K562 (cell line): Measurements from ENCODE around the gene DHX32. TPM values are rescaled to one million over a fixed set of nuclear protein-coding genes. Genes with fewer than 3 reads are reported as not detected.

Source experiments
- ATAC-seq: fragments of 200-7000 bp; cut with Tn5 transposase; 3 replicates; pipeline ENCODE4 v1.9.1; 2020; ENCODE audit warnings: moderate library complexity
- BruUV-seq: library from RNA; stranded (reverse); fragments of 400-500 nt; replicated peaks from 2 replicates; lab custom pipeline; 2021; lab: Mats Ljungman, UMichigan
- CTCF ChIA-PET: fragments of 300-600 bp; formaldehyde crosslinking; extraction: SDS; loops from one replicate; lab custom pipeline; 2021; ENCODE audit warnings: low intra/inter-chr PET ratio; lab: Yijun Ruan, JAX
- POLR2A ChIA-PET: fragments of 300-600, 350-650 bp; sonication (Branson Sonifier 250); formaldehyde crosslinking; extraction: SDS; loops from one replicate; lab custom pipeline; 2021; ENCODE audit warnings: antibody characterized with exemption, inconsistent platforms; lab: Yijun Ruan, JAX
- DNase-seq, 4 experiments: peaks; one replicate each; pipeline versions ENCODE4 v3.0.0 to v3.0.0-alpha.2; 2011 to 2018; ENCODE audit warnings: low spot score in 3 of 4, mixed read lengths in 3 of 4; ENCODE audit errors: extremely low read depth in 1 of 4
- FAIRE-seq: peaks from 2 replicates; lab custom pipeline; 2011; peaks lifted over from hg19 to GRCh38; lab: Jason Lieb, UNC
- H2AFZ ChIP-seq: 2 replicates; pipeline ENCODE4 v1.6.0; 2011; ENCODE audit warnings: low read depth, low read length, control low read depth, inconsistent platforms
- H3K27ac ChIP-seq: fragments of 200-600 bp; 3 replicates; pipeline ENCODE4 v1.8.0; 2011; ENCODE audit warnings: low read depth, mild to moderate bottlenecking, control low read depth, inconsistent platforms, low read length, moderate library complexity, mixed read lengths; ENCODE audit errors: extremely low read depth
- H3K27me3 ChIP-seq, 2 experiments: fragments of 300-600 bp in 1 of 2; 2 replicates in 1 of 2; 3 replicates in 1 of 2; pipeline versions ENCODE4 v1.6.0 to v1.8.0; 2011; ENCODE audit warnings: inconsistent platforms in 2 of 2, low read length in 2 of 2, mild to moderate bottlenecking in 1 of 2, mixed read lengths in 1 of 2, moderate library complexity in 1 of 2; ENCODE audit not compliant: control insufficient read depth in 2 of 2, insufficient read depth in 2 of 2
- H3K36me3 ChIP-seq: fragments of 300-600 bp; 3 replicates; pipeline ENCODE4 v1.8.0; 2011; ENCODE audit warnings: mild to moderate bottlenecking, low read length, inconsistent platforms; ENCODE audit not compliant: control insufficient read depth, insufficient read depth
- H3K4me1 ChIP-seq, 2 experiments: fragments of 200-600 bp in 1 of 2; replicated peaks in 1 of 2; 2 replicates in 1 of 2; 3 replicates in 1 of 2; pipeline versions ENCODE4 v1.5.1 to v1.8.0; 2011; ENCODE audit warnings: inconsistent platforms in 2 of 2, low read length in 2 of 2, mild to moderate bottlenecking in 1 of 2, mixed read lengths in 1 of 2, moderate library complexity in 1 of 2; ENCODE audit not compliant: control insufficient read depth in 2 of 2, insufficient read depth in 2 of 2
- H3K4me2 ChIP-seq: 2 replicates; pipeline ENCODE4 v1.6.1; 2011; ENCODE audit warnings: low read length, control low read depth, inconsistent platforms, mixed read lengths; ENCODE audit not compliant: insufficient read depth
- H3K4me3 ChIP-seq: fragments of 200-600 bp; sonication (generic), shearing (Covaris generic); 2 replicates; pipeline ENCODE4 v1.5.1; 2016; ENCODE audit warnings: control low read depth, inconsistent platforms
- H3K79me2 ChIP-seq: fragments of 200-600 bp; 3 replicates; pipeline ENCODE4 v1.8.0; 2011; ENCODE audit warnings: low read length, inconsistent platforms; ENCODE audit not compliant: control insufficient read depth, insufficient read depth
- H3K9ac ChIP-seq, 2 experiments: 2 replicates each; pipeline versions ENCODE4 v1.6.0 to v1.6.1; 2011; ENCODE audit warnings: low read depth in 2 of 2, low read length in 2 of 2, control low read depth in 1 of 2, inconsistent platforms in 1 of 2, mild to moderate bottlenecking in 1 of 2, mixed read lengths in 1 of 2; ENCODE audit not compliant: insufficient read depth in 1 of 2
- H3K9me1 ChIP-seq: one replicate; pipeline ENCODE4 v1.6.0; 2011; ENCODE audit warnings: inconsistent platforms, mild to moderate bottlenecking, low read length, moderate library complexity; ENCODE audit not compliant: control insufficient read depth, insufficient read depth
- H3K9me3 ChIP-seq: replicated peaks from 2 replicates; pipeline ENCODE4 v1.5.1; 2011; ENCODE audit warnings: low read depth, low read length, inconsistent platforms; ENCODE audit not compliant: control insufficient read depth, insufficient read depth
- H4K20me1 ChIP-seq: replicated peaks from 2 replicates; pipeline ENCODE4 v1.6.1; 2011; ENCODE audit warnings: low read length, inconsistent platforms, mixed read lengths; ENCODE audit not compliant: control insufficient read depth, insufficient read depth
- FOXJ2 ChIP-seq: fragments of 200-800 bp; sonication (Bioruptor generic); IDR thresholded peaks from 2 replicates; pipeline ENCODE4 v1.6.1; 2016; ENCODE audit warnings: missing genetic modification characterization, missing compliant biosample characterization
- ID3 ChIP-seq, 2 experiments: fragments of 250-450 bp in 1 of 2; fragments of 450-650 bp in 1 of 2; sonication (Bioruptor Pico) in 1 of 2; IDR thresholded peaks; 2 replicates each; pipeline versions ENCODE4 v1.6.1 to v1.8.0; 2016 to 2021; ENCODE audit warnings: mild to moderate bottlenecking in 2 of 2, moderate library complexity in 2 of 2, missing compliant biosample characterization in 1 of 2, missing genetic modification characterization in 1 of 2
- MAFK ChIP-seq: IDR thresholded peaks from 2 replicates; pipeline ENCODE4 v1.6.1; 2011; ENCODE audit warnings: low read length, improper control_type of control experiment
- NR1H2 ChIP-seq: sonication (generic); formaldehyde crosslinking; IDR thresholded peaks from 2 replicates; pipeline ENCODE4 v1.4.0; 2020; ENCODE audit warnings: mild to moderate bottlenecking, missing genetic modification reagents
- PCBP2 ChIP-seq: fragments of 200-400 bp; formaldehyde crosslinking; IDR thresholded peaks from 2 replicates; pipeline ENCODE4 v1.6.1; 2018; ENCODE audit warnings: low read length, low read depth, mild to moderate bottlenecking, moderate library complexity; ENCODE audit not compliant: poor library complexity, severe bottlenecking
- PKNOX1 ChIP-seq: fragments of 450-650 bp; IDR thresholded peaks from 2 replicates; pipeline ENCODE4 v1.6.1; 2016
- RBM39 ChIP-seq: fragments of 200-400 bp; formaldehyde crosslinking; optimal IDR thresholded peaks from 2 replicates; pipeline ENCODE3; 2018; ENCODE audit warnings: low read depth, low read length
- RFX5 ChIP-seq: IDR thresholded peaks from 2 replicates; pipeline ENCODE4 v1.6.1; 2011; ENCODE audit warnings: low read depth, mild to moderate bottlenecking, improper control_type of control experiment, low read length
- RFX7 ChIP-seq: fragments of 250-450 bp; sonication (Bioruptor Pico); IDR thresholded peaks from 2 replicates; pipeline ENCODE4 v1.5.1; 2021; ENCODE audit warnings: mild to moderate bottlenecking
- USF1 ChIP-seq: sonication (generic); formaldehyde crosslinking; IDR thresholded peaks from 2 replicates; pipeline ENCODE4 v1.9.0; 2022; ENCODE audit warnings: mild to moderate bottlenecking, missing genetic modification reagents
- ZNF12 ChIP-seq: sonication (generic); formaldehyde crosslinking; IDR thresholded peaks from 2 replicates; pipeline ENCODE4 v1.4.0; 2020; ENCODE audit warnings: mild to moderate bottlenecking, missing genetic modification reagents
- ZNF282 ChIP-seq: sonication (generic); formaldehyde crosslinking; IDR thresholded peaks from 2 replicates; pipeline ENCODE4 v1.8.1; 2023; ENCODE audit warnings: missing genetic modification reagents
- ZNF764 ChIP-seq: fragments of 250-450 bp; sonication (Bioruptor Pico); IDR thresholded peaks from 2 replicates; pipeline ENCODE4 v1.4.0; 2020; ENCODE audit warnings: low read depth, mild to moderate bottlenecking, moderate library complexity
- ZZZ3 ChIP-seq: fragments of 450-650 bp; IDR thresholded peaks from 2 replicates; pipeline ENCODE4 v1.6.1; 2016; ENCODE audit warnings: antibody characterized with exemption, mild to moderate bottlenecking, moderate library complexity
- WGBS: fragments of 100-300 bp; shearing (Covaris generic); methylation state at CpG from one replicate; pipeline ENCODE4 v1.1.6; 2016; ENCODE audit warnings: low coverage, mixed read lengths; ENCODE audit not compliant: insufficient coverage; ENCODE audit errors: missing lambda C conversion rate; 5-methylcytosine and 5-hydroxymethylcytosine counted together
- in situ Hi-C: fragments of 300-500 bp; cut with MboI; formaldehyde crosslinking; loops from 4 replicates; pipeline ENCODE4 v1.15.0; 2018; ENCODE audit warnings: inconsistent platforms, mixed read lengths
- intact Hi-C: fragments of 100-400 bp; cut with micrococcal nuclease; formaldehyde crosslinking; loops from 2 replicates; pipeline ENCODE4 v1.14.2; 2022
- polyA plus RNA-seq, 8 experiments: library from polyadenylated mRNA; depleted of rRNA in 4 of 8; stranded (reverse) in 5 of 8; unstranded in 3 of 8; fragments of >200 nt; fragmentation: Nextera tagmentation in 2 of 8; fragmentation: Illumina TruSeq in 1 of 8; extraction: Ambion mirVana in 2 of 8; extraction: Trizol in 1 of 8; gene quantifications; 2 replicates each; pipeline versions ENCODE4 v1.2.1 to v1.2.3, GENCODE V29; 2011 to 2014; ENCODE audit warnings: inconsistent platforms in 1 of 8, missing spikeins in 1 of 8
- total RNA-seq, 7 experiments: library from RNA; depleted of rRNA in 6 of 7; stranded (reverse); fragments of >200 nt in 6 of 7; fragmentation: Illumina TruSeq in 2 of 7; extraction: Trizol in 2 of 7; gene quantifications; 2 replicates each; pipeline versions ENCODE4 v1.2.1 to v1.2.3, GENCODE V29; 2011 to 2021; ENCODE audit warnings: low replicate concordance in 1 of 7

DHX32 gene
- total and polyA plus RNA-seq, 9 of the 15 experiments (the other 6 are each of a cell fraction or from before 2014, with no cell fraction given): 5.8 to 23.5 (median 17.5) TPM

GRCh38 chr10:125878957-125879835 lies 1.9 kb downstream of the DHX32 start (continued):
- TF ChIP-seq ZNF282 (CRISPR knock-in tag): no peak
- no peak for TF ChIP-seq ZNF12 (CRISPR knock-in tag)

GRCh38 chr10:125871338-125871737 lies 9.8 kb downstream of the DHX32 start:
- intact Hi-C loops: no loop called here
- Histone ChIP-seq H3K9me3 (no peaks in the 10 kb centered on the region), H3K27ac (no peak overlapping the region), H3K9ac (no peak overlapping the region), H3K4me1 (no peaks in the 10 kb centered on the region; a peak in 1 of 5 replicates), H3K4me3 (no peak overlapping the region), H3K9me1 (no peaks in the 10 kb centered on the region), H3K27me3 (no peaks in the 10 kb centered on the region), H3K36me3 (peaks cover 11% of the 10 kb centered on the region; the same call in 1 of the 3 replicates), H3K4me2 (no peak overlapping the region), H2AFZ (no peak overlapping the region), H4K20me1 (no peaks in the 10 kb centered on the region), H3K79me2 (no peaks in the 10 kb centered on the region)
- ChIA-PET POLR2A (interaction anchor here (0.6 kb wide), 1 partner anchor 529 kb away, joined by 3 read pairs; no protein-coding TSS in a partner anchor), CTCF (no interaction called here)
- FAIRE-seq (no peak), DNase-seq (no peak), ATAC-seq (no peak)
- WGBS: 68% methylated on average over 4 of the region's 4 CpGs
- BruUV-seq: no TSS peak
- no peak for TF ChIP-seq FOXJ2 (tag)
- TF ChIP-seq RFX7: no peak
- no peak for TF ChIP-seq ZZZ3
- TF ChIP-seq ID3 (CRISPR knock-in tag; IDR thresholded peaks at IDR 0.05): no peak
- no peak for TF ChIP-seq ID3 (tag; IDR thresholded peaks at IDR 0.05)
- TF ChIP-seq PKNOX1: no peak
- no peak for TF ChIP-seq RFX5
- TF ChIP-seq RBM39: no peak
- TF ChIP-seq USF1 (CRISPR knock-in tag): no peak
- TF ChIP-seq NR1H2 (CRISPR knock-in tag): no peak
- no peak for TF ChIP-seq PCBP2
- no peak for TF ChIP-seq ZNF764 (CRISPR knock-in tag)
- TF ChIP-seq MAFK: no peak
- in situ Hi-C loops: no loop called here
